GM12873 (cell line): ENCODE results near the gene KCNK5.

Experiments
- CTCF ChIP-seq: IDR thresholded peaks from 2 replicates; pipeline ENCODE4 v1.5.1; 2012; ENCODE audit warnings: low read depth, mild to moderate bottlenecking, moderate library complexity, low read length, control low read depth; ENCODE audit not compliant: insufficient read depth; ENCODE audit errors: missing control alignments

The KCNK5 gene

GRCh38 chr6:39154705-39155104 lies 74.6 kb downstream of the KCNK5 start:
- no peak for TF ChIP-seq CTCF

DNA sequence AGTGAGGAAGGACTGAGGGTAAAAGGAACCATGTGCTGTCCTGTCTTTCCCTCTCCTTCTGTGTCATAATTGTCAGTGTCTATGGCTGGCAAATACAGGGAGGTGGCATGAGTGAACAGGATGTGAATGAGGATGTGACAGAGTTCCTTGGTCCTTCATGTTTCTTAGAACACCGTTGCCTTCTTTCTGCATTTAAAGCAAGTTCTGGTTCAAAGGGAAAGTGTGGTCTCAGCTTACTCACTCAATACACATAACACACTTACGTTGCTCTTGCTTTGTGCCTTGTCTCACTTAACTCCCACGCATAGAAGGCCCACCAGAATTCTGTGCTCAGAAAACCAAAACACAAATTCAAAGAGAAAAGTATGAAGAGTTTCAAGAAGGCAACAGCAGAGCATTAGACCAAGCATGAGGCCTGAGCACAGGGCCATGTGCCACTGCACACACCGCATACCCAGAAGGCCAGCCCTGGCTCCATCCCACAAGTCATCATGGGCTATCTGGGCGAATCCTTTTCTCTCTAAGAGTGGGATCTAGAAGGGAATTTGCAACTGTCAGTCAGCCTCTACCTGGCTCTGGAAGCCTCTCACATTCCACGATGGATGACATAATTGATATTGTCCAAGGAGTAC lies 75.4 kb downstream of the KCNK5 start:
- no peak for TF ChIP-seq CTCF

DNA sequence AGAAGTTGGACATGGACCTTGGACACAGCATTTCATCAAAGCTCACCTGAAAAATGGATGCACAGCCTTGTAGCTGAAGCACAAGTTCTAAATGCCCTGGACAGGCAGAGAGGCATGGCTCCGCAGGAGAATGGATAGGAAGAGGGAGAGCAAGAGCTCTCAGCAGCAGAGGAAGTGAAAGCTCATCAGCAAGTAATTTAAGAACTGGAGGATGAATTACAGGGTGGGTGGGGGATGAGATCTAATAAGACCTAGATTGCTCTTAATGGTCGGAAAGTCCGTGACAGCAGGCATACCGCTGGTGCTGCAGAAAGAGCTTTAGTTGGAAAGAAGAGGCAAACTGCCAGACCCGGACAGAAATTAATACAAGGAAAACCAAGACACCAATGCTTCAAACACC lies 77.0 kb downstream of the KCNK5 start:
- TF ChIP-seq CTCF = no peak

GRCh38 chr6:39151211-39151610 lies 78.1 kb downstream of the KCNK5 start:
- TF ChIP-seq CTCF = no peak

GRCh38 chr6:39144481-39145173 lies 84.6 kb downstream of the KCNK5 start:
- no peak for TF ChIP-seq CTCF

- TF ChIP-seq CTCF = no peak
These were observed 85.9 kb downstream of the KCNK5 start for GRCh38 chr6:39143238-39143930.

- no peak for TF ChIP-seq CTCF
These were observed 88.6 kb downstream of the KCNK5 start for GRCh38 chr6:39140556-39141167.
